Endothelial cell (in vitro differentiated cells): ENCODE results near the gene PLCB1. TPM values are rescaled to one million over a fixed set of nuclear protein-coding genes. Genes with fewer than 3 reads are reported as not detected.
A peak's percentile ranks its signal among the peaks of the same experiment; 100 is the strongest.
"Not testable (repeated sequence)": the region's sequence is repeated elsewhere in the genome, so short reads cannot be mapped to it uniquely, and the experiment has no call there.

Experiments
- DNase-seq: peaks from one replicate; pipeline ENCODE4 v3.0.0; 2021; ENCODE audit warnings: low spot score
- H3K27ac Mint-ChIP-seq: one replicate; pipeline ENCODE4 v1.8.0; 2021; ENCODE audit warnings: mixed read lengths, inconsistent platforms; ENCODE audit not compliant: unreplicated experiment
- H3K27me3 Mint-ChIP-seq: one replicate; pipeline ENCODE4 v1.8.0; 2021; ENCODE audit warnings: mild to moderate bottlenecking, moderate library complexity, mixed read lengths, inconsistent platforms; ENCODE audit not compliant: unreplicated experiment
- H3K36me3 Mint-ChIP-seq: one replicate; pipeline ENCODE4 v1.8.0; 2021; ENCODE audit warnings: mild to moderate bottlenecking, low read depth, mixed read lengths, inconsistent platforms; ENCODE audit not compliant: unreplicated experiment
- H3K4me1 Mint-ChIP-seq: one replicate; pipeline ENCODE4 v1.8.0; 2021; ENCODE audit warnings: mild to moderate bottlenecking, mixed read lengths, inconsistent platforms; ENCODE audit not compliant: unreplicated experiment
- H3K4me3 Mint-ChIP-seq: one replicate; pipeline ENCODE4 v1.8.0; 2021; ENCODE audit warnings: mild to moderate bottlenecking, mixed read lengths, inconsistent platforms; ENCODE audit not compliant: unreplicated experiment
- H3K9me3 Mint-ChIP-seq: one replicate; pipeline ENCODE4 v1.8.0; 2021; ENCODE audit warnings: mixed read lengths, inconsistent platforms; ENCODE audit not compliant: unreplicated experiment
- total RNA-seq: library from RNA; stranded (reverse); fragmentation: NEBNext Ultra II Directional; extraction: Animal tissue kit (Norgen Biotek cat#: 25700); gene quantifications from one replicate; pipeline ENCODE4 v1.2.1, GENCODE V29; 2021; ENCODE audit not compliant: unreplicated experiment
- TF ChIP-seq, protein P1 (sequence below): fragments of 200-600 bp; sonication (generic); IDR thresholded peaks from one replicate; pipeline ENCODE4 v1.5.0; 2021; ENCODE audit warnings: antibody characterized with exemption; ENCODE audit not compliant: unreplicated experiment

PLCB1 gene
- total RNA-seq, 1 donor from 2014 or later: 8.1 TPM

DNA sequence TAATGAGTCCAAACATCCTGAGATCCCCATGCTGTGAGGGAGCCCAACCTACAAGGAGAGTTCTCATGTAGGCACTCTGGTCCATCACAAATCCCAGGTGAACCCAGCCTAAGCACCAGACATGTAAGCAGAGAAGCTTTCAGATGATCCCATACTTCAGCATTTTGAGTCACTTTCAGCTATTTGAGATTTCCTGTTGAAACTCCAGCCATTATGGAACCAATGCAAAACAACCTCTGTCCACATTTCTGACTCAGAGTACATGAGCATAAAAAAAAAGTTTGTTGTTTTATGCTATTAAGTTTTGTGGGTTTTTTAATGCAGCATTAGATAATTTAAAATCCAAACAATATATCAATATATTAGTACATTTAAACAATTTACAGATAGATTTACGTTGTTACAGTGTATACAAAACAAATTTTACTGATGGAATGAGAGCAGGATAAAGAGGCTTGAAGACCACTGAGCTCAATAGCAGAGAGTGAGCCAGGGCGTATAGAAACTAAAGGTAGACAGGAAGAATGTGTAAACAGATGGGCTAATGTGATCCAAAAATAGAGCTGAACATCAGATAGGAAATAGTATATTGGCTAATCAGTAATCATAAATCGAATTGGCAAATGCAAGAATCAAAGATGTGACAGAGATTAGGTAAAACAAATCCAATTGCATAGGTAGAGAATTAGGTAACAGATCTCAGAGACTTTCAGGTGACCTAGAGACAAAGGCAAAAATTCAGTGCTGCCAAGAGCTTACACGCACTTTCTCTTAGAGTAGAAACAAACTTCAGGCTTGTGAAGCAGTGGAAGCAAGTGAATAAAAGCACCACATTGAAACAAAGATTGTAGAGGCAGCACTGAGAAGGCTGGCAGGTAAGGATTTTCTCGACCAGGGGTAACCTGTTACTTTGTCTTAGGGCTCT, 36.2 kb upstream of the PLCB1 start:
- no peaks in the 10 kb centered on the region for H3K36me3 Mint-ChIP-seq
- no peak for DNase-seq
- TF ChIP-seq, protein P1, sequence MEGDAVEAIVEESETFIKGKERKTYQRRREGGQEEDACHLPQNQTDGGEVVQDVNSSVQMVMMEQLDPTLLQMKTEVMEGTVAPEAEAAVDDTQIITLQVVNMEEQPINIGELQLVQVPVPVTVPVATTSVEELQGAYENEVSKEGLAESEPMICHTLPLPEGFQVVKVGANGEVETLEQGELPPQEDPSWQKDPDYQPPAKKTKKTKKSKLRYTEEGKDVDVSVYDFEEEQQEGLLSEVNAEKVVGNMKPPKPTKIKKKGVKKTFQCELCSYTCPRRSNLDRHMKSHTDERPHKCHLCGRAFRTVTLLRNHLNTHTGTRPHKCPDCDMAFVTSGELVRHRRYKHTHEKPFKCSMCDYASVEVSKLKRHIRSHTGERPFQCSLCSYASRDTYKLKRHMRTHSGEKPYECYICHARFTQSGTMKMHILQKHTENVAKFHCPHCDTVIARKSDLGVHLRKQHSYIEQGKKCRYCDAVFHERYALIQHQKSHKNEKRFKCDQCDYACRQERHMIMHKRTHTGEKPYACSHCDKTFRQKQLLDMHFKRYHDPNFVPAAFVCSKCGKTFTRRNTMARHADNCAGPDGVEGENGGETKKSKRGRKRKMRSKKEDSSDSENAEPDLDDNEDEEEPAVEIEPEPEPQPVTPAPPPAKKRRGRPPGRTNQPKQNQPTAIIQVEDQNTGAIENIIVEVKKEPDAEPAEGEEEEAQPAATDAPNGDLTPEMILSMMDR: no peak
- no peak overlapping the region for H3K4me3 Mint-ChIP-seq
- no peaks in the 10 kb centered on the region for H3K27me3 Mint-ChIP-seq
- no peaks in the 10 kb centered on the region for H3K4me1 Mint-ChIP-seq
- no peak overlapping the region for H3K27ac Mint-ChIP-seq
- no peaks in the 10 kb centered on the region for H3K9me3 Mint-ChIP-seq

GRCh38 chr20:8097307-8097706, 34.8 kb upstream of the PLCB1 start:
- no peaks in the 10 kb centered on the region for H3K4me1 Mint-ChIP-seq
- TF ChIP-seq, protein P1: no peak

GRCh38 chr20:8104252-8104651, 27.8 kb upstream of the PLCB1 start:
- no peak for DNase-seq
- H3K4me3 Mint-ChIP-seq: no peak overlapping the region
- H3K9me3 Mint-ChIP-seq: peaks cover 12% of the 10 kb centered on the region
- peaks cover 11% of the 10 kb centered on the region for H3K36me3 Mint-ChIP-seq
- no peaks in the 10 kb centered on the region for H3K4me1 Mint-ChIP-seq
- H3K27me3 Mint-ChIP-seq: peaks cover 3% of the 10 kb centered on the region
- TF ChIP-seq, protein P1: no peak
- H3K27ac Mint-ChIP-seq: no peak overlapping the region

More at GRCh38 chr20:8097307-8097706, 34.8 kb upstream of the PLCB1 start:
- Mint-ChIP-seq H3K9me3 (no peaks in the 10 kb centered on the region), H3K4me3 (no peak overlapping the region), H3K27me3 (no peaks in the 10 kb centered on the region), H3K27ac (no peak overlapping the region), H3K36me3 (no peaks in the 10 kb centered on the region)
- no peak for DNase-seq

DNA sequence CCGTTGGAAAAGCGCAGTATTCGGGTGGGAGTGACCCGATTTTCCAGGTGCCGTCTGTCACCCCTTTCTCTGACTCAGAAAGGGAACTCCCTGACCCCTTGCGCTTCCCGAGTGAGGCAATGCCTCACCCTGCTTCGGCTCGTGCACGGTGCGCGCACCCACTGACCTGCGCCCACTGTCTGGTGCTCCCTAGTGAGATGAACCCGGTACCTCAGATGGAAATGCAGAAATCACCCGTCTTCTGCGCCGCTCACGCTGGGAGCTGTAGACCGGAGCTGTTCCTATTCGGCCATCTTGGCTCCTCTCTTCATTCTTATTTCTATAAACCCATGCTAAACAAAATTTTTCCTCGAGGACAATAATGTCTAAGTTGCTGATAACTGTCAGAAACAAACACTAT, 17.5 kb upstream of the PLCB1 start:
- not testable (repeated sequence) for H3K9me3 Mint-ChIP-seq, H3K27ac Mint-ChIP-seq, H3K36me3 Mint-ChIP-seq, DNase-seq, H3K27me3 Mint-ChIP-seq, H3K4me1 Mint-ChIP-seq
- peak overlapping the region; percentile 8 for H3K4me3 Mint-ChIP-seq

DNA sequence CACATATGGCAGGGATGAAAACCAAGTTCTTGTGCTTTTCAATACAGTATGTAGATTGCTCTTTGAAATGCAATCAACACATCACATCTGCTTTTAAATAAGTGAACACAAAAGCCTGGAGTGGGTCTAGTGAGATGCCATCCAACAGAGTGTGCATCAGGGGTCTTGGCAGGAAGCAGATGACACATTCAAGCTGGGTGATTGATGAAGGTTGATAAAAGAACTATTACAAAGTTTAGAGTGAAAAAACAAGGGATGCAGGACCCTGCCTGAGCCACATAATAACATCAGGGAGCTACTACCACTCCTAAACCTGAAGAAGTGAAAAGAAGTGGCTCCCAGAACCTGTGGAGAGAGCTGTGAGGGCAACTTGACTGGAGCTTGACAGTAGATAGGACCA, 16.6 kb upstream of the PLCB1 start:
- Mint-ChIP-seq H3K4me1 (no peaks in the 10 kb centered on the region), H3K27me3 (peaks cover 3% of the 10 kb centered on the region), H3K4me3 (no peak overlapping the region), H3K9me3 (no peaks in the 10 kb centered on the region), H3K36me3 (no peaks in the 10 kb centered on the region), H3K27ac (no peak overlapping the region)
- no peak for DNase-seq
- TF ChIP-seq, protein P1: no peak
